Stimulated activated CD8-positive, alpha-beta memory T cell treated with anti-CD3 and anti-CD28 coated beads, Interleukin-7, amount 100 ng/mL, for 24 hours (primary cell): ENCODE data around the gene BRAF.
"Not testable (repeated sequence)": the region's sequence is repeated elsewhere in the genome, so short reads cannot be mapped to it uniquely, and the experiment has no call there.

Experiments
- DNase-seq: peaks from one replicate; pipeline ENCODE4 v3.0.0-alpha.2; 2020; ENCODE audit warnings: low read depth

The BRAF gene

DNA sequence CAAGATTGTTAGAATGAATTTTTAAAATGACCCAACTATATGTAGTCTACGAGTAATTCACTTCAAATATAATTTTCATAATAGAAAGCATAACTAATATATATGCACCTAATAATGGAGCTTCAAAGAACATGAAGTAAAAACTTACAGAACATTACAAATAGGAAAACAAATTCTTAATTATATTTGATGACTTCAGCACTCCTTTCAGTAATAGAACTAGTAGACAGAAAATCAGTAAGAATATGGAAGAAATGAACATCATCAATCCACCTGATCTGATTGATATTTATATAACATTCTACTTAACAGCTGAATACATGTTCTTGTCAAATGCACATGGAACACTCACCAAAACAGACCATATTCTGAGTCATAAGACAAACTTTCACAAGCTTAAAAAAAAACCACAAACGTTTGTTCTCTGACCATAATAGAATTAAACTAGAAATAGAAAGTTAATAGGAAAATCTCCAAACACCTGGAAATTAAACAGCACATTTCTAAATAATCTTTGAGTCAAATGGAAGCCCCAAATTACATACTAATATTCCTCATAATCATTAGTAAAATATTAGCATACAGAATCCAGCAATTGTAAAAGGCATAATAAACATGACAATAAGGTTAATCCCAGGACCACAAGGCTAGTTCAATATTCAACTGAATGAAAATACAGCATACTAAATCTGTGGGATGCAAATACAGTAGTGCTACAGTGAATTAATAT, 48.0 kb downstream of the BRAF start:
- no peak for DNase-seq

DNA sequence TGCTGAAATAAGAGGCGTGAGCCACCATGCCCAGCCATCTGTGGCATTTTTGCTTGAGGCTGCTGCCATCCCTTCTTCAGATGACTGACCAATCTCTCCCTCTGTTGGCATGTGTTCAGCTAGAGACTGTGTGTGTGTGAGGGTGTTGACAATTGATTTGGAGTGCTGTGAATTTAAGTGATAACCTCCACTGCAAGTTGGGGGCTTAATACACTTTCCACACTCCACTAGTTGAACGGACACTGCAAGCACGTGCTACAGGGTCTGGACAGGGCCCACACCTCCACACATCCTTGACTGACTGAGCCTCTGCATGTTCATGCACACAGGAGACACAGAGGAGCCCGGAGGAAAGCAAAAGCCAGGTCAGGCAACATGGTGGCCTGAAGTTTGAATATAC, 51.3 kb downstream of the BRAF start:
- no peak for DNase-seq

DNA sequence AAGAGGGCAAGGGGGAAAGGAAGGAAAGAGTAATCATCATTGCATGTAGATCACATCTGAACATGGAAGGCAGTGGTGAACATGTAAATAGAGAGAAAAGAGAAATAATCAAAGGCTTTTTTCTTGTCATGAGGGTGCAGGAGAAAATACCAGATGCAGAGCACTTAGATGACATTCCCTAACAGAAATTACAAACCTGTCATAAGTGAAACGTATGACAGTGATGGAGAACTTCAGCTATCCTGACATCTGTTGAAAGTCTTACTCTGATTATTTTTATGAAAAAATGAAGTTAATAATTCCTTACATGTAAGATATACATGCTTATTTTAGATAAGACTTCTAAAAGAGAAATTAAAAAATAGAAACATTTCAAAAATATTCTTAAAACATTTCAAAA, 54.7 kb downstream of the BRAF start:
- no peak for DNase-seq

DNA sequence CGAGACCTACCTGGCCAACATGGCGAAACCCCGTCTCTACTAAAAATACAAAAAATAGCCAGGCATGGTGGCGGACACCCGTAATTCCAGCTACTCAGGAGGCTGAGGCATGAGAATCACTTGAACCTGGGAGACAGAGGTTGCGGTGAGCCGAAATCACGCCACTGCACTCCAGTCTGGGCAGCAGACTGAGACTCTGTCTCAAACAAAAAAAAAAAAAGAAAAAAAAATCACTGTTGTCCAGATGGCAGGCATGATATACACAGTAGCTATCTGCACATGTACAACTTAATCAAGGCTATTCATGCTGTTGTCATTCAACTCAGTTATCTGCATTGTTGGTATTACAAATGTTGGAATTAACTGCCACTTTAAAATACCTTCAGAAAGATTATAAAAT, 55.3 kb downstream of the BRAF start:
- DNase-seq, result no peak

DNA sequence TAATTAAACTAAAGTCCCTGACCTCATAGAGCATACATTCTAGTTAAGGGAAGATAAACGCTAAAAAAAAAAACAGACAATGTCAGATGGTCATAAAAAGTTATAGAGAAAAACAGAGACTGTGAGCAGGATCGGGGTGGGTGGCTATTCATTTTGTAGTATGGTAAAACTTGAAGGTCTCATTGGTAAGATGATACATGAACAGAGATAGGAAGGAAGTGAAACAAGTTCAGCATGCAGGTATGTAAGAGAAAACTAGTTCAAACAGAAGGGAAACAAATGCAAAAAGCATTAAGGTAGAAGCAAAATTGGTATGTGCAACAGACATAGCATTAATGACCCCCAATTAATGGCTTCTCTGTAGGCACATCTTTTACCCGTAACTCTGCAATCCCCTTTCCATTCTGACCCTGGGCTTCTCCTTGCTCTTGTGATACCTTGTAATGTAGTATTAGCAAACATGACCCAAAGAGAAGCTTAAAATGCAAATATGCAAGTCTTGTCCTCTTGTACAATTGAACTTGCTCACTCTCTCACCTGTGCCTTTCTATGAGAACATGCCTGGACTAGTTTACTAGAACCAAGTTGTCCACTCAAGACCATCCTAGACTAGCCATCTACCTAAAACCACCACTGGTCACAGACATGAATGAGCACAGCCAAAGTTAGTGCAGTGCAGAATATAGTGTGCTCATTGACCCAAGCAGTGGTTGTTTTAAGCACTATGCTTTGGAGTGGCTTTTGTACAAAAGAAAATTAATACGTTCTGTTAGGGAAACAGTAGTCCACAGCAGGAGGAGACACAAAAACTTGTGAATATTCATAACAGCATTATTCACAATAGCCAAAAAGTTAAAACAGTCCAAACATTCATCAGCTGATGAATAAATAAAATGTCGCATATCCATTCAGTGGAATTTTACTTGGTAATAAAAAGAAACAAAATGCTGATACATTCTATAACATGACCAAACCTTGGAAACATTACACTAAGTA, 57.0 kb downstream of the BRAF start:
- no peak for DNase-seq

DNA sequence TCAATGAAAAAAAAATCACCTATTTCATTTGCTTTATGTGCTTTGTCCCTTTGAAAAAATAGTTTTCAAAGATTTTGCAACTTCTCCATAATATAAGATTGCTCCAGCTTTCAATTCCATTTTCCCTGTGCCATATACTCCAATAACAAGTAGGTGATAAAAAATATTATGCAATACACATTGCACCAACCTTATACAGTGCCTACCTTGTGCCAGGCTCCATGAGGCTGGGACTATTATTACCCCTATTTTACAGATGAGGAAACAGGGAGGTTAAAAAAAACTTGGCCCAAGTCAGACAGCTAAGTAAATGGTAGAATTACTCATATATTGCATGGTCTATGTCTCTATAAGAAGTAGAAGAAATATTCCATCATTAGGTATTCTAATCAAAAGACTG, 57.8 kb downstream of the BRAF start:
- DNase-seq, result no peak

DNA sequence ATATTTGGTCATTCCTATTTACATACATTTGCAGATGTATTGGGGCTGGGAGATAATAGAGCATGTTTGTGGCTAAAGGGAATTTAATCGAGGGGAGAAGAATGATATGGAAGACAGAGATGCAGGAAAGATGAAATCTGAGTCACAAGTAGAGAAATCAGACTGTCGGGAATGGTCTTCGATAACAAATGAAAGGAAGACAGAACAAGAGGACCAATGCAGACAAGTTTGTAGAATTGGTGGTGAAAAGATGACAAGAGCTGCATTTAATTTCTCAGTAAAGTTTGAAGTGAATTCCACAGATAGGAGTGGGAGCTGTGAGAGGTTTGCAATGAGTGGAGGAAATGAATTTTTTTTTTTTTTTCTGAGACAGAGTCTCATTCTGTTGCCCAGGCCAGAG, 60.0 kb downstream of the BRAF start:
- no peak for DNase-seq

DNA sequence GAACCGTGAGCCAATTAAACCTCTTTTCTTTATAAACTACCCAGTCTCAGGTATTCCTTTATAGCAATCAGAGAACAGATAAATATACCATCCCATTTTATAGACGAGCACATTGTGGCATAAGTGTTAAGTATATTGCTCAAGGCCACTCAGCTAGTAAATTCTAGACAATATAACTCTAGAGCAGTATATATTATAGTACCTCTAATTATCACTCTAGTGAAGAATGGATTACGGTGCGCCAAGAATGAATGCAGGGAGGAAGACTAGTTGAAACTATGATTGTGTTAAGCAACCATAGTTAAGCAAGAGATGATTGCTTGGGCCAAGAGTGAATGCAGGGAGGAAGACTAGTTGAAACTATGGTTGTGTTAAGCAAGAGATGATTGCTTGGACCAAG, 60.9 kb downstream of the BRAF start:
- no peak for DNase-seq

DNA sequence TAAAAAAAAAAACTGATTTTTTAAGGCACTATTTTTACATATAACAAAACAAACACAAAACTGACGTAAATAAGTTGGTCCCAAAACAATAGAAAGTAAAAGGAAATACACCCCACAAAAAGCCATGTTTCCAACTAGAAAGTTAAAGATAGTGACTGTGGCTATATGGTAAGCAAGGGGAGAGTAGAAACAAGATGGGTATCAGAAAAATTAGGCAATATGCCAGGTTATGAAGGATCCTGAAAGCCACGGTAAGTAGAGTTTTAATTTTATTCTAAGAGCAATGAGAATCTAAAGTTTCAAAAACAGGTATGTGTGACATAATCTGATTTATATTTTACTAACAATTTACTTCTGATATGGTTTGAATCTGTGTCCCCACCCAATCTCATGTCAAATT, 61.5 kb downstream of the BRAF start:
- no peak for DNase-seq

DNA sequence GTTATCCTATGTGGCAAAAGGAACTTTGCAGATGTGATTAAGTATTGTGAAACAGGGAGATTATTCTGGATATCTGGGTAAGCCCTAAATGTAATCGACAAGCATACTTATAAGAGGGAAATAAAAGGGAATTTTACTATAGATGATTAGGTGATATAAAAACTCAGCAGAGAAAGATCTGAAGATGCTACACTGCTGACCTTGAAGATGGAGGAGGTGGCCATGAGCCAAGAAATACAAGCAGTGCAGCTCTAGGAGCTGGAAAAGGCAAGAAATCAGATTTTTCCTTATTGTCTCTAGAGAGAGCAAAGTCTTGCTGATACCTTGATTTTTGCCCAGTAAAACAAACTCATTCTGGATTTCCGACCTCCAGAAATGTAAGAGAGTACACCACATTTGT, 67.7 kb downstream of the BRAF start:
- no peak for DNase-seq

DNA sequence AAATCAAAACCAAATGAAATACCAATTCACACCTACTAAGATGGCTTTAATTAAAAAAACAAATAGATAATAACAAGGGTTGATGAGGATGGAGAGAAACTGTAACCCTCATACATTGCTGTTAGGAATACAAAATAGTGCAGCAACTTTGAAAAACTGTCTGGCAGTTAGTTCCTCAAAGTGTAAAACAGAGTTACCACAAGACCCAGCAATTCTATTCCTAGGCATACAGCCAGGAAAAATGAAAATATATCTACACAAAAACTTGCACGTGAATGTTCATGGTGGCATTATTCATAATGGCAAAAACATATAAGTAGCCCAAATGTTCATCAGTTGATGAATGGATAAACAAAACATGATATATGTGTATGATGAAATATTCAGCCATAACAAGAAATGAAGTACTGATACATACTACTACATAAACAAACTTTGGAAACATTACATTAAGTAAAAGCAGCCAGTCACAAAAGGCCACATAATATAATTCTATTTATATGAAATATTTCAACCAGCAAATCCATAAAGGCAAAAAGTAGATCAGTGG, 83.5 kb downstream of the BRAF start:
- DNase-seq, result no peak

DNA sequence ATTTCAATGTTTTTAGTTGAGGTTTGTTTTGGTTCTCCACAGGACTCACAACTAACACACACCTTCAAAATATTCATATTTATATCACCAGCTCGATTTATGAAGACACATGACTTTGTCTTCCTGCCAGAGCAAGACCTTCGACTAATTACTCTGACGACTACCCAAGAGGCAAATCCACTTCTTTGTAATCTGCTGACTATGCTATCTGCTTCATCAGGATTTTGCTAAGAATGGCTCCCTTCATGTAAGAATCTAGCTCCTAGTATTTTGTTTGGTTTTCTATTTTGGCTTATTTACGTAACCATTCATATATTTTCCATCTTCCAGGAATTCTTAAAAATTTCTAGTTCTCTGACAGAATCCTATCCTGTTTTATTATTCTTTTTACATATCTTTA, 93.0 kb downstream of the BRAF start:
- no peak for DNase-seq

DNA sequence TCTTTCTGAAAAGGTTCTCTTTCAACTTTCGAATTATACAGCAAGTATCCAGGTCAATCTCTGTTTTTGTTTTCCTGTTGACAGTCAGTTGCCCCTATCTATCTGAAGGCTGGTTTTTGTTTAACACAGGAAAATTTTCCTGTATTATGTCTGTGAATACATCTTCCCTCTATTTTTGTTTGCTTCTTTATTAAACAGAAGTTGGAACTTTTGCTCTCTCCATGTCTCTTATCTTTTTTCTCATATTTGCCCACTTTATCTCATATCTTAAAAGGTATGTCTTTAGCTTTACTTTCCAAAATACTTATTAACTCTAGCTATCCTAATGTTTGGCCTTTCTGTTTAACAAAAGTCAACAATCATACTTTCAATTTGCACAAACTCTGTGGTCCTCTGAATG, 95.0 kb downstream of the BRAF start:
- no peak for DNase-seq

DNA sequence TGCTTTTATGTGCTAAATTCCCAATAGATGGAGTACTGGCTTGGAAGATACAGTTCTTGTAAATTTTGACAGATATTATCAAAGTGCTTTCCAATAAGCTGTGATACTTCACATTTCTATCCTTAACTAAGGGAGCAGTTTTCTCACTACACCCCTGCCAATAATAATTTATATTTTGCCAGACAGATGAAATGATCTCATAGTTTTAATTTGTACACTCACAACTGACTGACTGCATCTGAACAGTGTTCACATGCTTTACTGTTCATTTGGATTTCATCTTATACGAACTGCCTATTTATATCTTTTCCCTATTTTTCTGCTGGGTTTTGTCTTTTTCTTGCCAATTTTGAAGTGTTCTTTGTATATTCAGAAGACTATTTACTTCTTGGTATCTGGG, 96.0 kb downstream of the BRAF start:
- DNase-seq, result no peak

DNA sequence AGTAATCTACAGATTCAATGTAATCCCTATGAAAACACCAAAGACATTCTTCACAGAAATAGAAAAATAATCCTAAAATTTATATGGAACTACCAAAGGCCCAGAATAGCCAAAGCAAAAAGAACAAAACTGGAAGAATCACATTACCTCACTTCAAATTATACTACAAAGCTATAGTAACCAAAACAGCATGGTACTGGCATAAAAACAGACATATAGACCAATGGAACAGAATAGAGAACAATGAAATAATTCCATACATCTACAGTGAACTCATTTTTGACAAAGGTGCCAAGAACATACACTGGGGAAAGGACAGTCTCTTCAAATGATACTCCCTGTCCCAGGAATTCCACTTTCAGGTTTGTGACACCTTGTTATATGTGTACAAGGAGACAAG, 107.3 kb downstream of the BRAF start:
- not testable (repeated sequence) for DNase-seq

DNA sequence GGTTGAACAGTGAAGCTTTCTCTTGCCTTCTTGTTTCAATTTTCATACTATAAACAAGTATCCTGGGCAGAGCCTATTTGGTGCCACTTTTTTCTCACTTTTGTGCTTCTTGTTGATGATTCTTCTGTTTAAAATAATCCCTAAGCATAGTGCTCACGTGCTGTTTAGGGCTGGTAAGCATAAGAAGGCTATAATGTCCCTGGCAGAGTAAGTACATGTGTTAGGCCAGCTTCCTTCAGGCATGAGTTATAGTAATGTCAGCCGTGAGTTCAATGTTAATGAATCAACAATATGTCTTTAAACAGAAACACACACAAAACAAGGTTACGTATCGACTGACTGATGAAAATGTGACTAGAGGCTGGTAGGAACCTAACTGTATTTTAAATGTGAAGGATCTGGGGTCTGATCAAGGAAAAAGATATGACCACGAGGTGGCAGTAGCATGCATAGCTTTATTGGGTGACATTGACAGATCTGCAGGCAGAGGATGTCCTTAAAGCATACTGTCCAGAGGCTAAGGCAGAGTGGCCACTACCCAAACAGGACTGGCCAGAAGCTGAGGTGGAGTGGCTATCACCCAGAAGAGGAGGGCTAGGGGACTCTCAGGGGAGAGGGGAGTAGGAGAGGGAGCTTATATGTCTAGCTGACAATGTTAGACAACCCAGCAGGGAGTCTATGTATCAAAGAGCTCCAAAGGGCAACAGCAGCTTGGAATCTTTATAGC, 113.7 kb downstream of the BRAF start:
- DNase-seq, result peak; percentile 11

DNA sequence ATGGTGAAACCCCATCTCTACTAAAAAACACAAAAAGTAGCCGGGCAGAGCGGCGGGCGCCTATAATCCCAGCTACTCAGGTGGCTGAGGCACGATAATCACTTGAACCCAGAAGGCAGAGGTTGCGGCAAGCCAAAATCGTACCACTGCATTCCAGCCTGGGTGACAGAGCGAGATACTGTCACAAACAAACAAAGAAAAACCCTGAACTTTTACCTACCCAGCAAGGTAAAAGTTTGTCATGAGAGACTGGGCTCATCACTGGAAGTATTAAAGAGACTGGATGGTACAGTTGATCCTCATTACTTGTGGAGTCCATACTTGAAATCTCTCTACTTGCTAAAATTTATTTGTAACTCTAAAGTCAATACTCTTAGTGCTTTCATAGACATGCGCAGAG, 114.3 kb downstream of the BRAF start:
- DNase-seq, result no peak

DNA sequence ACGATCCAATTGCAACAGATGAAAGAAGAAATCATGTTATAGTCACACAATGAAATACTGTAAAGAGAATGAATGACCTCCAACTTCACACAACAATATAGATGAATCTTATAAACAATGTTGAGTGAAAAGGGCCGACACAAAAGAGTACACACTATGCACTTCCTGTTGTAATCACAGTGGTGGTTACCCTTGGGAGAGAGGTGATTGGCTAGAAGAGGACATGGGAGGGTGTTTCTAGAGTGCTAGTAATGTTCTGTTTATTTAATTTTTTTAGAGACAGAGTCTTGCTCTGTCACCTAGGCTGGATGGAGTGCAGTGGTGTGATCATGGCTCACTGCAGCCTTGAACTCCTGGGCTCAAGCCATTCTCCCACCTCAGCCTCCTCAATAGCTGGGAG, 145.8 kb downstream of the BRAF start:
- DNase-seq, result no peak

DNA sequence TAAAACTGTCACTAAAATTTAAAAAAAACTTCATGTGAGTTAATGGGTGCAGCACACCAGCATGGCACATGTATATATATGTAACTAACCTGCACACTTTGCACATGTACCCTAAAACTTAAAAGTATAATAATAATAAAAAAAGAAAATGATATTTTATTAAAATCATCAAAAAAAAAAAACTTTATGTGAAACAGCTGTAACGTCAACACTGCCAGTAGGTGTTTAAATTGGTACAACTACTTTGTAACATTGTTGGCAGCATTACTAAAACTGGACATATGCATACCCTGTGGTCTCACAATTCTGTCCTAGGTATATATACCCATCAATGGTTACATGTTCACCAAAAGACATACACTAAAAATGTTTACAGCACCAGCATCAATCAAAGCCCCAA, 146.2 kb downstream of the BRAF start:
- no peak for DNase-seq

DNA sequence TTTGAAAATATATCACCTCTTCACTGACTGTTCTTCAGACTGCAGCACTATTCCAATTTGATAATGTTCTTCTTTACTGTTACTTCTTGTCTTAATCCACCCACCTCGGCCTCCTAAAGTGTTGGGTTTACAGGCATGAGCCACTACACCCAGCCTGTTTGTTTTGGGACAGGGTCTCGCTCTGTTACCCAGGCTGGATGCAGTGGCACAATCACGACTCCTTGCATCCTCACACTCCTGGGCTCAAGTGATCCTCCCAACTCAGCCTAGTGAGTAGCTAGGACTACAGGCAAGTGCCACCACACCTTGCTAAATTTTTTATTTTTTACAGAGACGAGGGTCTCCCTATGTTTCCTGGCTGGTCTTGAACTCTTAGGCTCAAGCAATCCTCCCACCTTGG, 150.4 kb downstream of the BRAF start:
- no peak for DNase-seq

DNA sequence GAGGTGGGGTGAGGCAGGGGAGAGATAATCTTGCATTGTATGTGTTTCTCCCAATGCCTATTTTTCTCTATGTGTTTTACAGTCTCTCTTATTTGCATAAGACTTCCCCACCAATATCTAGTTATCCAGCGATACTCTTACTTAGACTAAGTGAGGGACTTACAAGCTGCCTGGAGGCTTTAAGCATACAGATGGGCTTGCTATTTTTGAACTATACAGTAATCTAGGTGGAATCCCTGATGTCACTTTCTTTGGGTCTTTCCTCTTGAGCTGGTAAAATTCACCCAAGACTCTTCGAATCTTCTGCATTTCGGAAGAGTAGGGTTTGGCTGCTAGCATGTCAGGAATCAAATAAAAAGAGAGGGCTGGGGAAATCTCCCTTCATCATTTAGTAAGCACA, 151.6 kb downstream of the BRAF start:
- no peak for DNase-seq

DNA sequence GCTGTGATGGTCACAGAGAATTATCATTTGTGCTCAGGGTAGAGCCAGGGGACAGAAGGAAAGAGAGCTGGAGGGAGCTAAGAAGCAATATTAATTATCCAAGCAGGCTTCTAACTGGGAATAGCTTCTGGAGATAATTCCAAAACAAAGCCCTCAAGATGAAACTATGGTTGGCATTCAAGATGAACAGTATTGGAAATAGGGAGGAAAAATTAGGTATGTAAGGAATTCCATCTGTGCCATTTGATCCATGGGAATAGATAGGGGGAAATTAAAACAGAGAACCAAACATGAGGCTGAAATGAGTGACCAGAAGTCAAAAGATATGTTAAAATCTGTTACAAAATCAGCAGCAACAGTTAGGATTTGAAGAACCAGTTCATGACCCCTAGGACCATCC, 152.9 kb downstream of the BRAF start:
- DNase-seq, result no peak

DNA sequence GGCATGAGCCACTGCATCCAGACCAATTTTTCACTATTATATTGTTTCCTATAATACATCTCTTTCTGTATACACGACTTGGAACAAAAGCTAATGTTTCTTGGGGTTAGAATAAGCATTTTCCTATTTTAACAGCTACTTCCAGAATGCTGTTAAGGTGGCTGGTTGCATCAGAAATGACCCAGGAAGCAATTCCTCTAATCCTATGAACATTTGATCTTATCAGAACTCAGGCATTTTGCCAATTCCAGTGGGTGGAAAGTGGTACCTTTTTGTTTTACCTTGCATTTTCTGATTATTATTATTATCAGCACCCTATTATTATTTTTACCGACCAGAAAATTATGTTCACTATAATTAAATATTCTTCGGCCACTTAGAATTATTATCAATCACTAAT, 154.9 kb downstream of the BRAF start:
- DNase-seq, result no peak
